H54 (cell line): ENCODE results near the gene CD40LG.

Source experiments
- DNase-seq: peaks from one replicate; pipeline ENCODE4 v3.0.0; 2011; ENCODE audit warnings: low spot score, mixed read lengths; ENCODE audit not compliant: insufficient read length
- FAIRE-seq: peaks from 3 replicates; lab custom pipeline; 2011; peaks lifted over from hg19 to GRCh38; lab: Jason Lieb, UNC
- POLR2A ChIP-seq: IDR thresholded peaks from 2 replicates; pipeline ENCODE4 v1.6.1; 2011; ENCODE audit warnings: low read depth, mild to moderate bottlenecking, low read length

CD40LG gene

GRCh38 chrX:136647677-136648360 lies at the start of gene CD40LG:
Gene CD40LG, plus strand, starts transcription at chrX:136648158. Its CDS starts 91 bp downstream, at chrX:136648249.
- DNase-seq: no peak
- no peak for TF ChIP-seq POLR2A
- no peak for FAIRE-seq

GRCh38 chrX:136598631-136599030 lies 49.3 kb upstream of the CD40LG start:
- DNase-seq: no peak
- no peak for FAIRE-seq

GRCh38 chrX:136600059-136600458 lies 47.9 kb upstream of the CD40LG start:
- DNase-seq (no peak), FAIRE-seq (no peak)
- TF ChIP-seq POLR2A: no peak

More at GRCh38 chrX:136598631-136599030, 49.3 kb upstream of the CD40LG start:
- no peak for TF ChIP-seq POLR2A

- TF ChIP-seq POLR2A: no peak
- FAIRE-seq (no peak), DNase-seq (no peak)
These were observed 40.7 kb upstream of the CD40LG start for GRCh38 chrX:136607236-136607635.

- FAIRE-seq: no peak
- TF ChIP-seq POLR2A: no peak
- no peak for DNase-seq
These were observed 39.5 kb upstream of the CD40LG start for GRCh38 chrX:136608295-136608933.

DNA sequence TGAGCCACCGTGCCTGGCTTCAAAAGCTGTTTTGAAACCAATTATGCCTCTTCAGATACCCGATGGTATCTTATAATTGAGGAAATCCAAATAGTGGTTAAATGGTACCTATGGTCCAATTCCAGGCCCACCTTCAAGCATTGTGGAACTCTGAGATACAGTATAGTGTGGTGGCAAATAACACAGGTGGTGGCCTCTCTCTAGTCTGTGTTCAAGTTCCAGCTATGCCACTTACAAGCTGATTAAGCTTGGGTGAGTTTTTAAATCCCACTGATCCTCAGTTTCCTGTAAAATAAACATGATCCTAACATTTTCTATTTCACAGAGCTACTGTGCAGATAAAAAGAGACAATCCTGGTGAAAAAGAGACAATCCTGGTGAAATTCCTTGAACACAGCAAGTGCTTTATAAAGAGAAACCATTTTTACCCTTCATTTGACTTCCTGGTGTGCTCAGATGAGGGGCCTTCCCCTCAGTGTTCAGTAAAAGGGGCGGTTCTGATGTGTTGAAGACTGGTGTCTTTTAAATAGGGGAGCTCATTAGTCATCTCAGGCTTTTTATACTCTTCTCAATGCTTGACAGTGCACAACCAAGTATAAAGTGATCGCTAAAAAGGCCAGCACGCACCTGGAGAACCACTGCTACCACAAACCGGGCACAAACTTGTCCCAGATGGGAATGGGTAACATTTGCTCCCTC lies 30.8 kb upstream of the CD40LG start:
- TF ChIP-seq POLR2A: no peak
- FAIRE-seq (no peak), DNase-seq (no peak)

DNA sequence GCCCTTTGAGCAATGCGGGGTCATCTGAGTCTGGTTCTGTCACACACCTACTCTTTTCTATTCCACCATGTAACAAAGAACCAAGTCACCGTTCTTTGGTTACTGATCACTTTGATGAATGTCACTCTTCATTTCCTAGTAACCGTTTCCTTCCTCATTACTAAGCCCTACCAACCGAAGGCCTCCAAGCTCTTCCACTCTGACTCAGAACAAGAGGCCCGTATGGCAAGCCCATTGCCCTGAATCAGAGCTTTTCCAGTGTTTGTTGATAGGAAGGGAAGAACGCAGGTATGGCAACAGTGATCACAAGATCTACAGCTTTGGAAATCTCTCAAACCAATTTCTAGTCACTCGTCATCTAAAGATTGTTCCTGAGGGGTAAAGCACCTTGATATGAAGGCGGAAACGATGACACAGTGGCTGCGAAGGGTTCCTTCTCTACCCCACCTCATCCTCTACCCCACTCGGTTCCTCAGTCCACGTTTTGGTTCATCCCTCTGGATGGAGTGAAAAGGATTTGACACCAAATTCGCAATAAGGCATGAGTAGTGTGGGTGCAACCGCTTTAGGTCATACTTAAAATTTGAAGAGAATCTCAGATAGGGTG lies 28.0 kb upstream of the CD40LG start:
- TF ChIP-seq POLR2A: no peak
- FAIRE-seq: no peak
- DNase-seq: no peak

DNA sequence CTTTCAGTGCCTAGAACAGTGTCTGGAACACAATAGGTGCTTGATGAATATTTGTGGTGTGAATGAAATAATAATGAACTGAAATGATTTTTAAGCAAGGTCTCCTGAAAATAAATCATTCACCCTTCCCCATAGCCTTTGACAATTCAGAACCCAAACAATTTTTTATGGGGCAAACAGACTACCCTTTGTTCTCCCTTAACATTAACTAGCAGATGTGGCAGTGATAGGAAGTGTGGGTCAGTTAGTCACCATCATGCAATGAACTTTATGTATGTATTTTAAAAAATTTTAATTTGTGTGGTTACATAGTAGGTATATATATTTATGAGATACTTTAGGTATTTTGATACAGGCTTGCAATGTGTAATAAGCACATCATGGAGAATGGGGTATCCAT lies 27.2 kb upstream of the CD40LG start:
- no peak for TF ChIP-seq POLR2A
- no peak for FAIRE-seq
- no peak for DNase-seq

DNA sequence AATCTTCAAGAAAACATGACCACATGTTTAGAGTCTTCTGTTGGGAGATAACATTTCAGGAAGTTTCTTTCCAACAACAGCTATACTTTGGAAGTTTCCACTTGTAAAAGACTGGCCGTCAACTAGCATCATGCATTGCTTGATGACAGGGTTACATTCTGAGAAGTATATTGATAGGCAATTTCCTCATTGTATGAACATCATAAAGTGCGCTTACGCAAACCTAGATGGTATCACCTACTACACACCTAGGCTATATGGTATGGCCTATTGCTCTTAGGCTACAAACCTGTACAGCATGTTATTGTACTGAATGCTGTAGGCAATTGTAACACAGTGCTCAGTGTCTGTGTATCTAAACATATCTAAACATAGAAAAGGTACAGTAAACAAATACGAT lies 25.4 kb upstream of the CD40LG start:
- no peak for FAIRE-seq
- DNase-seq: no peak
- no peak for TF ChIP-seq POLR2A

DNA sequence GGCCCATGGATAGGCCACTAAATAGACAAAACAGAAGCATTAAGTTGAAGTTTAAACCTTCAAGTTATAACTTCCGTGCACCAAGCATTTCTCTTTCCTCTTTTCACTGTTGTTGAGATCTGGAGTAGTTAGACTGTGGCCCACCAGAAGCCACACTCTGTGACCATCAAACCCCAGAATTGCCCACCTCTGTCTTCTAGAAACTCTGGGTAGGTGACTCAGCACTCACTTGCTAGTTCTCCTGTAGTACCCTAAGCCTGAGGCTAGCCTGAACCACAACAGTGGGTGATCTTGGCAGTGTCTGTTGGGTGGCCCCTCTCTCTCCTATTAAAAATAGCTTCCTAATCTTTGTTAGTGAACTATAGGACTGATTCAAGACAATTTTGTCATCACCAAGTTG lies 24.6 kb upstream of the CD40LG start:
- TF ChIP-seq POLR2A: no peak

GRCh38 chrX:136625246-136625645 lies 22.7 kb upstream of the CD40LG start:
- DNase-seq: no peak
- no peak for FAIRE-seq
- TF ChIP-seq POLR2A: no peak

More for the DNA sequence above, 24.6 kb upstream of the CD40LG start:
- no peak for FAIRE-seq
- no peak for DNase-seq

DNA sequence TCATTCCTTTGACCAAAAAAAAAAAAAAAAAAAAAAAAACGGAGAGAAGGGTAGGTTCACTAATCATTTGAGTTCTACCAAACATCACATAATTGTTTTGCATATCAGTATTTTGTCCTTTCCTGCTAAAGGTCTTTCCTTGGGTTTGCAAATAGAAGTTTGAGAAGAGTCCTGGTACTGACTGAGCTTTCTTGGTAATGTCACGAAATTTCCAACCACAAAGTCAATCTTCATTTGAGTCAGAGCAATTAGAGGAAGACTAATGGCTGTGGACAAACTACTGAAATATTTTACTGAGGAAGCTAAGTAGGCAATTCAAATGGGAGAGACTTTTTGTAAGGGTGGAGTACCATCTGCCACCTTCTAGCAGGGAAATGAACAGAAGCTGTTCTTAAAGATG lies 21.7 kb upstream of the CD40LG start:
- FAIRE-seq (no peak), DNase-seq (no peak)
- TF ChIP-seq POLR2A: no peak

GRCh38 chrX:136626891-136627290 lies 21.1 kb upstream of the CD40LG start:
- TF ChIP-seq POLR2A: no peak
- FAIRE-seq (no peak), DNase-seq (no peak)

GRCh38 chrX:136627409-136627808 lies 20.5 kb upstream of the CD40LG start:
- no peak for FAIRE-seq
- no peak for TF ChIP-seq POLR2A
- DNase-seq: no peak
